Activated CD4-positive, alpha-beta T cell treated with anti-CD3 and anti-CD28 coated beads, Interleukin-2, amount 10 ng/mL, durations not matched to agents 7 days and 5 days (primary cell): Measurements from ENCODE around the gene CCR9. TPM values are rescaled to one million over a fixed set of nuclear protein-coding genes. Genes with fewer than 3 reads are reported as not detected.
A peak's percentile ranks its signal among the peaks of the same experiment; 100 is the strongest.

Experiments used
- CTCF ChIA-PET: fragments of 350-600 bp; sonication (Branson Sonifier 250); formaldehyde crosslinking; loops from one replicate; lab custom pipeline; 2021; ENCODE audit warnings: antibody characterized with exemption; lab: Charles Lee
- POLR2A ChIA-PET: fragments of 350-600 bp; sonication (Branson Sonifier 250); formaldehyde crosslinking; loops from one replicate; lab custom pipeline; 2021; ENCODE audit warnings: antibody characterized with exemption; lab: Charles Lee
- DNase-seq: peaks from one replicate; pipeline ENCODE4 v3.0.0-alpha.2; 2020
- H3K27ac Mint-ChIP-seq: one replicate; pipeline ENCODE4 v1.8.0; 2021; ENCODE audit warnings: mild to moderate bottlenecking, moderate library complexity, mixed read lengths
- H3K27me3 Mint-ChIP-seq: one replicate; pipeline ENCODE4 v1.8.0; 2021; ENCODE audit warnings: mixed read lengths
- H3K36me3 Mint-ChIP-seq: one replicate; pipeline ENCODE4 v1.8.0; 2021; ENCODE audit warnings: low read depth, mixed read lengths
- H3K4me1 Mint-ChIP-seq: one replicate; pipeline ENCODE4 v1.8.0; 2021; ENCODE audit warnings: mixed read lengths
- H3K4me3 Mint-ChIP-seq: one replicate; pipeline ENCODE4 v1.8.0; 2021; ENCODE audit warnings: mild to moderate bottlenecking, moderate library complexity, mixed read lengths
- H3K9me3 Mint-ChIP-seq: one replicate; pipeline ENCODE4 v1.8.0; 2021; ENCODE audit warnings: mixed read lengths
- total RNA-seq, 2 experiments: library from RNA; stranded (reverse); gene quantifications; one replicate each; pipeline ENCODE4 v1.2.3, GENCODE V29; 2021

CCR9 gene
- total RNA-seq, 2 experiments from 2014 or later = 0.15 TPM; not detected in 1

GRCh38 chr3:45874677-45875346 is 11.5 kb upstream of the CCR9 start:
- Mint-ChIP-seq H3K4me1 (peaks cover 12% of the 10 kb centered on the region), H3K36me3 (peaks cover 2% of the 10 kb centered on the region), H3K4me3 (no peak overlapping the region), H3K9me3 (peaks cover 8% of the 10 kb centered on the region), H3K27me3 (peaks cover 72% of the 10 kb centered on the region), H3K27ac (no peak overlapping the region)
- CTCF ChIA-PET = interaction anchor here (1.0 to 2.3 kb wide), 3 partner anchors 10 to 12 kb away, joined by 4 to 8 read pairs (median 5); partner anchors contain the start of gene CCR9
- no peak for DNase-seq
- POLR2A ChIA-PET = no interaction called here

DNA sequence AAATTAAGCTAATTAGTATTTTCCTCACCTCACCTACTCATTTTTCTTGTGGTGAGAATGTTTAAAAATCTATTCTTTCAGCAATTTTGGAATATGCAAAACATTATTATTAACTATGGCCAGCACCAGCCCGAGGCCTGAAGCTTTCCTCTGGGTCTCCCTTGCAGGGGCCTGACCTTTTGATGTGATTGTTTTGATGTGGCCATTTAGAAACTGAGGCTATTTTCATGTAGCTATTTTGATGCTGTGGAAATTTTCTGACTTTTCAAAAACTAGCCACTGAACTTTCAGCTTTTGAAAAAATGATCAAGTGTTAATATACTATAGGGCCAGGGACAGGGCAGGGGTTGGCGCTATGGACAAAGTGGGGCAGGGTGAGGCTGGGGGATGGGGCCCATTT is 8.2 kb upstream of the CCR9 start:
- ChIA-PET CTCF (interaction anchor here (0.6 to 1.3 kb wide), 2 partner anchors 115 to 710 kb away, joined by 3 to 4 read pairs; no protein-coding TSS in a partner anchor), POLR2A (interaction anchor here (0.6 kb wide), 1 partner anchor 35 kb away, joined by 4 read pairs; no protein-coding TSS in a partner anchor)
- Mint-ChIP-seq H3K36me3 (no peaks in the 10 kb centered on the region), H3K9me3 (peaks cover 5% of the 10 kb centered on the region), H3K4me3 (no peak overlapping the region), H3K27ac (no peak overlapping the region), H3K4me1 (peaks cover 6% of the 10 kb centered on the region), H3K27me3 (peaks cover 62% of the 10 kb centered on the region)
- DNase-seq = no peak

DNA sequence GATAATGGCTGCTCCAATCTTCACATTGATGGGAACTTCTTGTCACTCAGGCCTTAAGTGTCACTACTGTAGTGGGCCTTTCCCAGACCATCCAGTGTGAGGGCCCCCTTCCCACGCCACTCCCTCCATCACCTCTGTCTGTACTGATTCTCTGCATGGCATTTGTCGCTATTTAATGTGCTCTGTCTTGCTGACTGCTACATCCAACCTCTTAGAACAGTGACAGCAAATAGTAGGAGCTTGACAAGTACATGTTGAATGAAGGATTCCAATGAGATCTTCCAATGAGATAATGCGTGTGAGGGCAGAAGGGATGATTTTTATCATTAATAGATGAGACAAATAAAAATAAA is 5.6 kb upstream of the CCR9 start:
- DNase-seq = no peak
- no peak overlapping the region for H3K27ac Mint-ChIP-seq
- H3K4me1 Mint-ChIP-seq = peaks cover 6% of the 10 kb centered on the region
- POLR2A ChIA-PET = no interaction called here
- no peak overlapping the region for H3K4me3 Mint-ChIP-seq
- H3K27me3 Mint-ChIP-seq = peaks cover 59% of the 10 kb centered on the region
- no peaks in the 10 kb centered on the region for H3K36me3 Mint-ChIP-seq
- CTCF ChIA-PET = interaction anchor here (1.2 to 1.6 kb wide), 2 partner anchors 16 to 196 kb away, joined by 3 read pairs; no protein-coding TSS in a partner anchor
- H3K9me3 Mint-ChIP-seq = no peaks in the 10 kb centered on the region

GRCh38 chr3:45881078-45882022 is 5.0 kb upstream of the CCR9 start:
- H3K27ac Mint-ChIP-seq = no peak overlapping the region
- no peak overlapping the region for H3K4me3 Mint-ChIP-seq
- no peaks in the 10 kb centered on the region for H3K9me3 Mint-ChIP-seq
- H3K27me3 Mint-ChIP-seq = peaks cover 59% of the 10 kb centered on the region
- peak; percentile 13 for DNase-seq
- CTCF ChIA-PET = interaction anchor here (1.2 to 1.6 kb wide), 2 partner anchors 16 to 196 kb away, joined by 3 read pairs; no protein-coding TSS in a partner anchor
- peaks cover 6% of the 10 kb centered on the region for H3K4me1 Mint-ChIP-seq
- POLR2A ChIA-PET = no interaction called here
- no peaks in the 10 kb centered on the region for H3K36me3 Mint-ChIP-seq

GRCh38 chr3:45884368-45885201 is 1.8 kb upstream of the CCR9 start:
- H3K36me3 Mint-ChIP-seq = no peaks in the 10 kb centered on the region
- no peak overlapping the region for H3K27ac Mint-ChIP-seq
- peaks cover 55% of the 10 kb centered on the region for H3K27me3 Mint-ChIP-seq
- ChIA-PET CTCF (interaction anchor here (2.3 kb wide), 1 partner anchor 9 kb away, joined by 8 read pairs; no protein-coding TSS in a partner anchor), POLR2A (no interaction called here)
- no peaks in the 10 kb centered on the region for H3K9me3 Mint-ChIP-seq
- H3K4me1 Mint-ChIP-seq = peaks cover 6% of the 10 kb centered on the region
- no peak for DNase-seq
- no peak overlapping the region for H3K4me3 Mint-ChIP-seq

DNA sequence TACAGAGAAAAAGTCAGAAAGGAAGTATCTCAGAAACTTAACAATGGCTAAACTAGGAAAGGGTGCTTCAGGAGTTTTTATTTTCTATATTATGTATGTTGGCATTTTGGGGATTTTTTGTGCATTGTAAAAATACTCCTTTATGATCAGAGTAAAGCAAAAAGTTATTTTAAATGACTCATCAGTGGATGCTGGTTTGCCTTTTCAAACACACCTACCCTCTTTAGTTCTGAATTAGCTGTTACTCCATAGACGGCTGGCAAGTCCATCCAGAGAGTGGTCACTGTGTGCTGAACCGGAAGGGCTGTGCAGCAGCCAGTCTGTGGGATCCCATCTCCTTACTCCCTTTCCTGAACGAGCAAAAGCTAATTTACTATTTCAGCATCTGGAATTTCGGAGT is 942 bp downstream of the CCR9 start:
- ChIA-PET CTCF (interaction anchor here (2.3 kb wide), 1 partner anchor 12 kb away, joined by 8 read pairs; no protein-coding TSS in a partner anchor), POLR2A (no interaction called here)

DNA sequence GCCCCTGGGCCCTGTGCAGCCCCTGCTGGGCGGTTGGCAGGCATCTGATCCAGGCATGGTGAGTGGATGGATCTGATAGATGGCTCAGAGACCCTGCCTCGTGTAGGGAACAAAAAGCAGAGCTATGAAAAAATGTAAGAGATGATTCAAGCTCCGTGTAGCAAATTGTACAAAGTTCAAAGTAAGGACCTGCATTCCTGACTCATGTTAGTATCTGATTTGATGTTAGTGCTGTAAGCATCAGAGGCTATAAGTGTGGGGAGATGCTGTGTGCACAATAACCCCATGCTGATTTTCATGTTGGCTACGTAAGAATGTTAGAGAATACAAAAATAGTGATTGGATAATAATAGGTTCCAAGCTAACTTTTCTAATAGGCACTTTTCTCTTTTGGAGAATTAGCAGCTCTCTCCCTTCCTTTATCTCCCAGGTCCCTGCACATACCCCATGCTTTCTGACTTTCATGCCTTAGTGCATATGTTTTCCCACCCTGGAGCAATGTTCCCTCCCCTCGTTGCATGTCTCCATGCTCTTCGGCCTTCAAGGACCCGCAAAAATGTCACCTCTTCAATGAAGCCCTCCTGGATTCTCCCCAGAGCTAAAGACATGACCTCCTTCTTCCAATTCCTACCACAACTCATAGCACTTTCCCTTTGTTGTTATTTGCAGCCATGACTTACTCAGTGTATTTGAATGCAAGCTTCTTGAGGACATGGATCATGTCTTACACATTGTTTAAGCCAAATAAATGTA is 1.6 kb downstream of the CCR9 start:
- peaks cover 7% of the 10 kb centered on the region for H3K4me1 Mint-ChIP-seq
- H3K27ac Mint-ChIP-seq = no peak overlapping the region

More for the DNA sequence above, 942 bp downstream of the CCR9 start:
- peaks cover 64% of the 10 kb centered on the region for H3K27me3 Mint-ChIP-seq
- no peak overlapping the region for H3K27ac Mint-ChIP-seq
- peaks cover 3% of the 10 kb centered on the region for H3K4me1 Mint-ChIP-seq
- H3K4me3 Mint-ChIP-seq = no peak overlapping the region
- no peaks in the 10 kb centered on the region for H3K36me3 Mint-ChIP-seq
- no peak for DNase-seq
- H3K9me3 Mint-ChIP-seq = no peaks in the 10 kb centered on the region

GRCh38 chr3:45889337-45889736 is 3.0 kb downstream of the CCR9 start:
- Mint-ChIP-seq H3K4me3 (no peak overlapping the region), H3K36me3 (no peaks in the 10 kb centered on the region), H3K9me3 (no peaks in the 10 kb centered on the region), H3K27me3 (peaks cover 66% of the 10 kb centered on the region), H3K27ac (no peak overlapping the region), H3K4me1 (peaks cover 12% of the 10 kb centered on the region)
- POLR2A ChIA-PET = no interaction called here
- no peak for DNase-seq
- CTCF ChIA-PET = interaction anchor here (0.6 to 1.5 kb wide), 2 partner anchors 15 to 196 kb away, joined by 3 to 4 read pairs; no protein-coding TSS in a partner anchor

More for the DNA sequence above, 1.6 kb downstream of the CCR9 start:
- ChIA-PET POLR2A (no interaction called here), CTCF (interaction anchor here (1.5 kb wide), 1 partner anchor 17 kb away, joined by 4 read pairs; no protein-coding TSS in a partner anchor)
- H3K4me3 Mint-ChIP-seq = no peak overlapping the region
- H3K9me3 Mint-ChIP-seq = no peaks in the 10 kb centered on the region
- peaks cover 64% of the 10 kb centered on the region for H3K27me3 Mint-ChIP-seq
- no peaks in the 10 kb centered on the region for H3K36me3 Mint-ChIP-seq
- DNase-seq = no peak

DNA sequence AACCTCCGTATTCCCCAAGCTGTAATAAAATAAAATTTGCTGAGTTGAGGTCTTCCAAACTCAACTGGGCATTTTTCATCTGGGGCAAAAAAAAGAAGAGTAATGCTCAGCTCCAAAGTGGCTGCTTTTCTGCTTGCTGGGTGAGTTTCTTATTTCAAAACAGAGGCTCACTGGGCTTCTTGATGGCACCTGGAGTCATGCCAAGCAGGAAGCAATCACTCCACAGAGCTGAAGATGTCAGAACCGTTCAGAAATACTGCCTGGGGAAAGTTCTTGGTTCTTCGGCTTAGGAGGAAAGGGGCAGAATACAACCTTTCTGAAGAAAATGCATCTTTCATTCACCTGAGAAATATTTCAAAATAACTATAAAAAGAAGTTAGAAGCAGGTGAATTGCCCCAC is 4.1 kb downstream of the CCR9 start:
- Mint-ChIP-seq H3K4me1 (peaks cover 12% of the 10 kb centered on the region), H3K4me3 (no peak overlapping the region), H3K27me3 (peaks cover 68% of the 10 kb centered on the region), H3K9me3 (no peaks in the 10 kb centered on the region), H3K27ac (no peak overlapping the region), H3K36me3 (no peaks in the 10 kb centered on the region)
- no peak for DNase-seq
- ChIA-PET POLR2A (no interaction called here), CTCF (no interaction called here)

- Mint-ChIP-seq H3K9me3 (no peaks in the 10 kb centered on the region), H3K36me3 (no peaks in the 10 kb centered on the region), H3K27me3 (peaks cover 65% of the 10 kb centered on the region), H3K4me3 (no peak overlapping the region), H3K27ac (no peak overlapping the region), H3K4me1 (peaks cover 12% of the 10 kb centered on the region)
- ChIA-PET CTCF (interaction anchor here (1.4 kb wide), 1 partner anchor 13 kb away, joined by 3 read pairs; no protein-coding TSS in a partner anchor), POLR2A (no interaction called here)
- DNase-seq = no peak
These were observed 5.8 kb downstream of the CCR9 start for GRCh38 chr3:45892161-45892560.

GRCh38 chr3:45894015-45894414 is 7.7 kb downstream of the CCR9 start:
- peaks cover 71% of the 10 kb centered on the region for H3K27me3 Mint-ChIP-seq
- CTCF ChIA-PET = interaction anchor here (0.6 kb wide), 1 partner anchor 11 kb away, joined by 3 read pairs; no protein-coding TSS in a partner anchor
- DNase-seq = no peak
- H3K4me1 Mint-ChIP-seq = peaks cover 12% of the 10 kb centered on the region
- POLR2A ChIA-PET = no interaction called here
- no peaks in the 10 kb centered on the region for H3K36me3 Mint-ChIP-seq
- H3K4me3 Mint-ChIP-seq = no peak overlapping the region
- H3K27ac Mint-ChIP-seq = no peak overlapping the region
- H3K9me3 Mint-ChIP-seq = no peaks in the 10 kb centered on the region
